GM19240 (cell line): ENCODE results near the gene EPM2A.
"Not testable (repeated sequence)": the region's sequence is repeated elsewhere in the genome, so short reads cannot be mapped to it uniquely, and the experiment has no call there.

ENCODE experiments used
- DNase-seq: peaks from one replicate; pipeline ENCODE4 v3.0.0; 2011; ENCODE audit warnings: low spot score; ENCODE audit not compliant: insufficient read length

EPM2A gene

DNA sequence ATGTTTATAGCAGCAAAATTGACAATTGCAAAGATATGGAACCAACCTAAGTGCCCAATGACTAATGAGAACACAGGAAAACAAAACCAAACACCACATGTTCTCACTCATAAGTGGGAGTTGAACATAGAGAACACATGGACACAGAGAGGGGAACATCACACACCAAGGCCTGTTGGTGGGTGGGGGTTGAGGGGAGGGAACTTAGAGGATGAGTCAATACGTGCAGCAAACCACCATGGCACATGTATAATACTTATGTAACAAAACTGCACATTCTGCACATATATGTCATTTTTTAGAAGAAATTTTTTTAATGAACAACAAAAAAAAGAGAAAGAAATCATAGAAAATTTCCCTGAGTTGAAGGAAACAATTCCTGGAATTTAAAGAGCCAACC is 3.9 kb downstream of the EPM2A start:
- DNase-seq, result no peak

DNA sequence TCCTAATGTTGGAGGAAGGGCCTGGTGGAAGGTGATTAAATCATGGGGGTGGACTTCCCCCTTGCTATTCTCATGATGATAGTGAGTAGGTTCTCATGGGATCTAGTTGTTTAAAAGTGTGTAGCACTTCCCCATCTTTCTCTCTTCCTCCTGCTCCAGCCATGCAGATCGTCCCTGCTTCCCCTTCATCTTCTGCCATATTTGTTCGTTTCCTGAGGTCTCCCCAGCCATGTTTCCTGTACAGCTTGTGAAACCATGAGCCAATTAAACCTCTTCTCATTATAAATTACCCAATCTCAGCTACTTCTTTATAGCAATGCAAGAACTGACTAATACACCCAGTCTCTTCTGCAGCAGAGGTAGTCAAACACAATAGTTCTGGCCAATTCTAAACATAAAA is 5.4 kb downstream of the EPM2A start:
- DNase-seq, result no peak

DNA sequence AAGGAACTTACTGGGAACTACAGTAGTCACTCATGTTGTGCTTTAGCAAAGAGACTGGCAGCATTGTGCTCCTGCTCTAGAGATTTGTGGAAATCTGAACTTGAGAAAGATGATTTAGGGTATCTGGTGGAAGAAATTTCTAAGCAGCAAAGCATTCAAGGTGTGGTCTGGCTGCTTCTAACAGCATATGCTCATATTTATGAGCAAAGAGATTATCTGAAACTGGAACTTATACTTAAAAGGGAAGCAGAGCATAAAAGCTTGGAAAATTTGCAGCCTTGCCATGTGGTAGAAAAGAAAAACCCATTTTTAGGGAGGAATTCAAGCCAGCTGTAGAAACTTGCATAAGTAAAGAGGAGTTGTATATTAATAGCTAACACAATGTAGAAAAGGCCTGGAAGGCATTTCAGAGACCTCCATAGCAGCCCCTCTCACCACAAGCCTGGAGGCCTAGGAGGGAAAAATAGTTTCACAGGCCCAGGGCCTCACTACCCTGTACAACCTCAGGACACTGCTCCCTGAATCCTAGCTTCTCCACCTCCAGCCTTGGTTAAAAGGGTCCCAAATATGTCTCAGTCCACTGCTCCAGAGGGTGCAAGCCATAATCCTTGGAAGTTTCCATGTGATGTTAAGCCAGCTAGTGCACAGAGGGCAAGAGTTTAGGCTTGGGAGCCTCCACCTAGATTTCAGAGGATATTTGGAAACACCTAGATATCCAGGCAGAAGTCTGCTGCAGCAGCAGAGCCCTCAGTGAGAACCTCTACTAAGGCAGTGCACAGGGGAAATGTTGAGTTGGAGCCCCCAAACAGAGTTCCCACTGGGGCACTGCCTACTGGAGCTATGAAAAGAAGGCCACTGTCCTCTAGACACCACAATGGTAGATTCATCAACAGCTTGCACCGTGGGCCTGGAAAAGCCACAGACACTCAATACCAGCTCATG is 6.6 kb downstream of the EPM2A start:
- no peak for DNase-seq

DNA sequence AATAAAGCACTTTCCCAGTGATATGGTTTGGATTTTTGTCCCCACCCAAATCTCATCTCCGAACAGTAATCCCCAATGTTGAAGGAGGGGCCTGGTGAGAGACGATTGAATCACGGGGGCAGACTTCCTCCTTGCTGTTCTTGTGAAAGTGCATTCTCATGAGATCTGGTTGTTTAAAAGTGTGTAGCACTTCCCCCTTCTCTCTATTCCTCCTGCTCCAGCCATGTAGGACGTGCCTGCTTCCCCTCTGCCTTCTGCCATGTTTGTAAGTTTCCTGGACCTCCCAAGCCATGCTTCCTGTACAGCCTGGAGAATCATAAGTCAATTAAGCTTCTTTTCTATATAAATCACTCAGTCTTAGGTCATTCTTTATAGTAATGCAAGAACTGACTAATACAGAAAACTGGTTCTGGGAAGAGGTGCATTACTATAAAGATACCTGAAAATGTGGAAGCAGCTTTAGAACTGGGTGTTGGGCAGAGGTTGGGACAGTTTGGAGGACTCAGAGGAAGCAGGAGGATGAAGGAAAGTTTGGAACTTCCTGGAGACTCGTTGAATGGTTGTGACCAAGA is 7.4 kb downstream of the EPM2A start:
- DNase-seq, result no peak

DNA sequence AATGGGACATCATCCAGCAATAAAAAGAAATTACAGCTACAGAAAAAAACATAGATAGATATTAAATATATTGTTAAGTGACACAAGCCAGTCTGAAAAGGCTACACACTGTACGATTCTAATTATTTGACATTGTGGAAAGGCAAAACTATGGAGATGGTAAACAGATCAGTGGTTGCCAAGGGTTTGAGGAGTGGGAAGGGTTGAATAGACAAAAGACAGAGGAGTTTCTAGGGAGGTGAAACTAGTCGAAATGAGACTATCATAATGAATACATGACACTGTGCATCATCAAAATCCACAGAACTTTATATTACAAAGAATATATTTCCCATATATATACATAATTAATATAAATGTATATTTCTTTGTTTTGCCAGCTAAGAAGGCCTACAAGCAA is 9.8 kb downstream of the EPM2A start:
- DNase-seq, result no peak

DNA sequence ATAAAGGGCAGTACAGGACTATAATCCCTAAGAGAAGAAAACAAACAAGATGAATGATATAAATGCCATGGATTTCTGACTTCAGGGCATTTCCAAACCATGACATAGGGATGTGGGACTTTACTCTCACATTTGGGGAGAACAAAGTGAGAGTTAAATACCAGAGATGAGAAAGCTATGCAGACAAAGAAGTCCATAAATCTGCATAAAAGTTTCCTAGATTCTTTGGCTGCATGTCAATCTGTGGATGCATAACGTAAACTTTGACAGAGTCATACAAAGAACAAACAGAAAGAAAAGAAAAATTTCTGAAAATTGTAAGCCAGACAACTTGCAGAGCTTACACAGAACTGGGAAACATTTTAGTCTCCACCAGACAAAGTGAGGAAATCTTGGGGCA is 11.7 kb downstream of the EPM2A start:
- DNase-seq, result no peak

DNA sequence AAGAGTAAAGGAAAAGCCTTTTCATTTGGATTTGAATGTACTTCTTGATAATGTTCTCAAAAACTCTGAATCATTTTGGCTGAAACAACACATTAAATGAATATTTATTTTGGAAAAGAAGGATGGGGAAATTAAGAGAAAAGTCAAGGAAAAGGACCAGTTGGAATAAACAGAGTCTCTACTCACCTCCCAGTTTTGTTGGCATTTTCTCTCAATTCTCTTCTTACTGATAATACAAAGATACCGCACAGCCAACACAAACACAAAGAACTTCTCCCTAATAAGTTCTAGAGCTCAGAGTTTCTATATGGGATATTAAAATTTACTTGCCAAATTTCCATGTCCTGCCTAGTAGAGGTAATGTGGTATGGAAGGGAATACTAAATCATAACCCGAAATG is 13.1 kb downstream of the EPM2A start:
- no peak for DNase-seq

DNA sequence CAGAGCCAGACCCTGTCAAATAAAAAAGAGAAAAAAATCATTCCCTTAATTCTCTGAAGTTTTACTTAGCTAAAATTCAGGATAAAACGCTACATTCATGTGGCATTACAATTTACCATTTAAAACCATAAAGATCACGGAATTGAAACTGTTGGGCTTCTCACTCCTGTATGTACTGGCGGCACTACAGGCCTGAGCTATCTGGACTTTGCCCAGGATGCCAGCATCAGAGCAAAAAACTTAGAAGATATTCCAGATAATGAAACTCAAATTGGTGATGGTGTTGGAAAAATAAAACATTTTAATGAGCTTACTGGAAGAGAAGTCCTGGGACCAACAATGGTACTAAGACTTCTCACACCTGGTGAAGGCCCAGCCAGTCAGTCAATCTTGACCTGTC is 14.2 kb downstream of the EPM2A start:
- no peak for DNase-seq

DNA sequence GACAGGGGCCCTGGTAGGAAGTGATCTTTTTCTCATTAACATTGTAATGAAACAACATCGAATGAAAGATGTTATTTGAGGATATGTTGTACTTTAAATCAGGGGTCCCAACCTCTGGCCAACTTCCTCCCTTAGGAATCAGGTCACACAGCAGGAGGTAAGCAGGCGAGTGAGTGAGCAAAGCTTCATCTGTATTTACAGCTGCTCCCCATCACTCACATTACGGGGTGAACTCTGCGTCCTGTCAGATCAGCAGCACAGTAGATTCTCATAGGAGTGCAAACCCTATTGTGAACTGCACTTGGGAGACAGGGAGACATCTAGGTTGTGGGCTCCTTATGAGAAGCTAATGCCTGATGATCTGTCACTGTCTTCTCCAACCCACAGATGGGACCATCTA is 19.9 kb downstream of the EPM2A start:
- no peak for DNase-seq

DNA sequence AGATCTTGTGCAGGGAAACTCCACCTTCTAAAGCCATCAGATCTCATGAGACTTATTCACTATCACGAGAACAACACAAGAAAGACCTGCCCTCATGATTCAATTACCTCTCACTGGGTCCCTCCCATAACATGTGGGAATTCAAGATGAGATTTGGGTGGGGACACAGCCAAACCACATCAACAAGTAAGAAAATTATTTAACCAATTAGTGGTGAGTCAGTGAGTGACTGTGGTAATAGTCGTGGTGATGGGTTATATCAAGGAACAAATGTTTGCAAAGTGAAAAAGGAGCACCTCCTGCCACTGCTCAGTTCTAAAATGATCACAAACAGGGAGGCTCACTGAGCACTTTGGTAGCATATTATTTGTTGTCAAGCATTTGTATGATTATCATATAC is 20.6 kb downstream of the EPM2A start:
- no peak for DNase-seq

DNA sequence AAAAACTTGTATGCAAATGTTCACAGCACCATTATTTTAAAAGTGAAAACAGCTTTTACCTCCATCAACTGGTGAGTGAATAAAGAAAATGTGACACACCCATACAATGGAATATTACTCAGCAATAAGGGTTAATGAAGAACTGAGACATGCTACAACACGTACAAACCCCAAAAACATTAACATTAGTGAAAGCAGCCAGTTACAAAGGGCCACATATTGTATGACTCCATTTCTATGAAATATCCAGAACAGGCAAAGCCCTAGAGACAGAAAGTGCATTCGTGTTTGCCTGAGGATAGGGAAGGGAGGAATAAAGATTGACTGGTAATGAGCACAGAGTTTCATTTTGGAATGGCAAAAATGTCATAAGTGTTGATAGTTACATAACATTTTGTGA is 21.5 kb downstream of the EPM2A start:
- DNase-seq, result no peak

DNA sequence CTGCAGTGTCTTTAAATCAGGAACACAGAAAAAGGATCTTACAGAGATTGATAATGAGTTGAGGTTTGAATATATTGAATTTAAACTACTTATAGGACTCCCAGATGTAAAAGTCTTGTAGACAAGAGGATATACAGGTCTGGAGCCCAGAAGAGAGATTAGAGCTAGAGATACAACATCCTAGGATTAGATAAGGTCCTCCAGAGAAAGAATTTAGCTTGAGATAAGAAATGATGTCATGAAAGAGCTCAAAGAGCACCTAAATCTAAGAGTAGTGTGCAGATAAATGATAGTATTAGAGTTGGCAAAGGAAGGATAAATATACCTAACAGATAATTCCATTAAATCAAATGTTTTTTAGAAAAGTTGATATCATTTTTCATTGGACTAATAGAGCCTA is 23.9 kb downstream of the EPM2A start:
- no peak for DNase-seq

DNA sequence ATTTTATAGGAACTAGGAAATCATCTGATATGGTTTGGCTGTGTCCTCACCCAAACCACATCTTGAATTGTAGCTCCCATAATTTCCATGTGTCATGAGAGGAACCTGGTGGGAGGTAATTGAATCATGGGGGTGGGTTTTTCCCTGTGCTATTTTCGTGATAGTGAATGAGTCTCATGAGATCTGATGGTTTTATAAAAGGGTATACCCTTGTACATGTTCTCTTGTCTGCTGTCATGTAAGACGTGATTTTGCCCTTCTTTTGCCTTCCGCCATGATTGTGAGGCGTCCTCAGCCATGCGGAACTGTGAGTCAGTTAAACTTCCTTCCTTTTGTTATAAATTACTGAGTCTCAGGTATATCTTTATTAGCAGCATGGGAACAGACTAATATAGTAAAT is 27.9 kb downstream of the EPM2A start:
- no peak for DNase-seq

DNA sequence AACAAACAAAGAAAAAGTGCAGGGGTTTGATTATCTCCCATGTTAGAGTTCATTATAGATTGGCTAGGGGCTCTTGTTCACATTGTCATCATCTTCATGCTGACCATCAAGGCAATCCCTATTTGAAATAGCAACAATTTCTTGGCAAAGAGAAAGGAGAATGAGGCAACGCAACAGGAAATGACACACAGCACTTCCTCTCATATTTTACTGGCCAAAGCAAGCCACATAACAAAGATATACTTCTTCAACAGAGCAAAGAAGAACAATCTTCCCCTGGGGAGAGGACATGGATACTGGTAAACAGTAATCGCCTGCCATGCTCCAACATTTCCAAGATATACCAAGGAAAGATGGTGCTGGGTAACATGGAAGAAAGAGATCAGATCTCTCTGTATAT is 29.8 kb downstream of the EPM2A start:
- DNase-seq, result no peak

DNA sequence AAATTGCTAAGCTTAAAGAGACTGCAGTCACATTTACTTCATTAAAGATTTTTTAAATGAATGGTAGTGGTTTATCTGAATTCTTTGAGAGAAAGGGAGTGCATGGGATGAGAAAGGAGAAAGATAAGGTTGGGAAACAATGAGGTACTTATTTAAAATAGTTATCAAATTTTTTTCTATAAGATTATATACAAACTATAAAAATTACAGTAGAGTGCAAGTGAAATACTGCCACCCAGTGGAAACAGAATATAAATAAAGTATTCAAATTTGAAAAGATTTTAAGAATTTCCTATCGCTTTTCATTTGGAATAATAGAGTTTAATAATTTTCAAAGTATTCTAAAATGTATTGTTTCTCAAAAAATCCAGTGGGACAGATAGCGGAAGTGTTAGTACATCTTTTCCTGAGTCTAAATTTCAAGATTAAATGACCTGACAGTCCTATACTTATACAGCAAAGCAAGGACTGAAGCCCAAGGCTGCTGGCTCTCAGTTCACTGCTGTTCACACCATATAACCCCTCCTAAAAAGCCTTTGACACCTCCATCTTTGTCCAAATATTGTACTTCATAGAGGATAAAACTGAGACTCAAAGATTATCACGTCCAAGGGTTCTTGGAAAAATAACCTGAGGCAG is 31.1 kb downstream of the EPM2A start:
- DNase-seq, result no peak

DNA sequence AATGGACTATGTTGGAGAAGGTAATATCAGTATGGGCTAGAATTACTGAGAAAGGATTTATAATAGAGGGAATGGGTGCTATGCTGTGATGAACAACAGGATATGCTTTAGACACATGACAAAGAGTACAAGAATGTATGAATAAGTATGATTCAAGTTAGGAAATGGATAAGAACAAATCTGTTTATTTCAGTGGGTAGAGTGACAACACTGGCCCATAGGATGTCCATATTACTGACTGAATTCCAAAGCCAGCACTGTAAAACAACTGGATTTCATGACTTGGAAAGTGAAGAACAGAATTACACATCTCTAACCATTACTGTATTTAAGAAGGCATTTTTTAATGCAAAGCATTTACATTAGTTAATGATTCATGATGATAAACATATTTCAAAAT is 35.9 kb downstream of the EPM2A start:
- DNase-seq, result no peak

DNA sequence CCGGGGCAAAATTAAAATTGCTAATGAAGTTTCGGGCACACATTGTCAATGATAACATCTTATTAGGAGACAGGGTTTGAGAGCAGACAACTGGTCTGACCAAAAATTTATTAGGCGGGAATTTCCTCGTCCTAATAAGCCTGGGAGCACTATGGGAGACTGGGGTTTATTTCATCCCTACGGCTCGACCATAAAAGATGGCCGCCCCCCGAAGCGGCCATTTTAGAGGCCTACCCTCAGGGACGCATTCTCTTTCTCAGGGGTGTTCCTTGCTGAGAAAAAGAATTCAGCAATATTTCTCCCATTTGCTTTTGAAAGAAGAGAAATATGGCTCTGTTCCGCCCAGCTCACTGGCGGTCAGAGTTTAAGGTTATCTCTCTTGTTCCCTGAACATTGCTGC is 37.9 kb downstream of the EPM2A start:
- DNase-seq, result not testable (repeated sequence)

DNA sequence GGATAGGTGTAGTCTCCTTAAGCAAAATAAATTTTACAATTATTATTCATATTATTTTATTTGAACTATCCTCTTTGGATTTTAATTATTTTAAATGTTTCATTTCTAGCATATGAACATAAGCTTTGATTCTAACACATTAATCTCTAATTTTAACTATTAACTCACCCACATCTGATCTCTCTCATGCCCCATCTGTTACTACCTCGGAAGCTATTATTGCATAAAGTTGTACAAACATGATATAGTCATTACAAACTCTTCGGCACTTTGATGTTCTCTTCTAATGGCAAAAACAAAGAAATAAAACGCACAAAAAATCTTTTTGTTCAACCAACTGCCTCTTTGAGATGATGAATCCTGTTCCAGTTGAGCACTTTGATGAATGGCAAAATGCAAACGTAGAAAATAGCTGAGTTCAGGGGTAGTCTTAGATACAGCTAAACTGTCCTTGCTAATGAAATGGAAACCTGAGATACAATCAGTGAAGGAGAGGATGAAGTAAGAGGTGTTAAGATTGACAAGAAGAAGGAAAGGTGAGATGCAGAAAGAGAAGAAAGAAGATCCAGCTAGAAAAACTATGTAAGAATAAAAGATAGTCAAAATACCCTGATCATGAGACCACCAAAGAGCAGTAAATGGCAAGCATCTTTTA is 41.1 kb downstream of the EPM2A start:
- DNase-seq, result no peak

DNA sequence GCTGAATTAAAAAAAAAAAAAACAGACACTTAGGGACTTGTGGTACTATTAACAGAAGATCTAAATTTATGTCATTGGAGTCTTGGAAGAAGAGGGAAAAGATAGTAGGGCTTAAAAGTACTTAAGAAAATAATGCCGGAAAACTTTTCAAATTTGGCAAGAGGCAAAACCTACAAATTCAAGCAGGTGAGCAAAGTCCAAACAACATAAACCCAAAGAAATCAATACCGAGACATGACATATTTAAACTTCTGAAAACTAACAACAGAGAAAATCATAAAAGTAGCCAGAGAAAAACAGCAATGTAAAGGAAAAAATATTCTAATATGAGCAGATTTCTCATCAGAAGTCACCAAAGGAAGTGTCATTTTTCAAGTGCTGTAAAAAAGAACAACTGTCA is 44.4 kb downstream of the EPM2A start:
- DNase-seq, result no peak

DNA sequence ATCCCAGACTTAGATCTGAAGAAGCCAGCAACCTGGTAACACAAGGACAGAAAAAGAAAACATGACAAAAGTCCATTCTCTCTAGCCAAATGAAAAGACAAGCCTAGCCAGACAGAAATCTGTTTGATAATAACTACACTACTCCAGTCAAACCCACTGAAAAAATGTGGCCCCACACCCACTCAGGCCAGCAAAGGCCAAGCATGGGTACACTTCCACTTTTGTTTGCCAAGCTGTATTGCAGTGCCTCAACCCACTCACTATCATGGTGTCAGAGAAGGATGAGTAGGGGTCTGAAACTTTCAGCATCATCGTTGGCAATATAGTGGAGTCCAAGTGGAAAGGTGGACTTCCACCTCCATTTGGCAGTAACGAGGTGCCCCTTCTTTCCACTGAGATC is 45.8 kb downstream of the EPM2A start:
- DNase-seq, result no peak

DNA sequence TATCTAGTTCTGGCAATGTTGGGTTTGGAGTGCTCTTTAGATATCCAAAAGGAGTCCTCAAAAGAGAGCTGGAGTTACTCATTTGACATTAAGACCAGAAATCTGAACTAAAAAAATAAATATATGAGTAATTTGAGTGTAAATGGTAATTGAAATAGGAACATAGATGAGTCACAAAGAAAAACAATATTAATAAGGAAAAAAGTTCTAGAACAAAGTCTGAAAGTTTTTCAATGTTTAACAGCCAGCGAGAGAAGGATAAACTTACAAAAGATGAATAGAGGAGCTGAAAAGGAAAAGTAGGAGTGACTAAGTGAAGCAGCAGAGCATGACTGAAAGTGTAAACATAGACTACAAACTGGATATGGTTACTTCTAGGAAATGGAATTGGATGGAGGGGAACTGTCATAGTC is 46.8 kb downstream of the EPM2A start:
- DNase-seq, result no peak

DNA sequence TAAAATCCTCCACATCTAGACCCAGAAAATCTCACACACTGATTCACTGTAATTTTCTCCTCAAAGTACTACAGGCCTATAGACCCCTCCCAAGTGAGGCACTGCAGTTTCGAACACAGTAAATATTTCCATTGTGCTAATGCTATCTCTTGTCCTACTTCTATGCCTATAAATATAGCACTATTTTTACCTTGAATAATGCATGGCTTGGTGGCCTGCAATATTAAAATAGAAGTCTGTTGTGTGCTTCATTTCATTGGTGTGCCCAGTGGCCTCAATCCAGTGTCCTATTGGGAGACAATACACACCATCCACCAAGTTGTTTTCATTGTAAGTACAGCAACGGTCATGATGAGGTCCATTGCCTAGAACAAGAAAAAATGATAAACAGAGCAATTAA is 49.4 kb downstream of the EPM2A start:
- DNase-seq, result no peak
